ENCODE data around the gene ZNF664.

The ZNF664 gene

GRCh38 chr12:123961585-123962345 is 11.2 kb upstream of the ZNF664 start:
- H3K4me3 ChIP-seq (ENCODE audit: low read length), result no peak overlapping the region
- H3K36me3 ChIP-seq (replicated peaks; ENCODE audit: low read depth, low read length), result no peaks in the 10 kb centered on the region
- no peak overlapping the region for H2AFZ ChIP-seq (ENCODE audit: low read depth, low read length)
- no peak overlapping the region for H3K27ac ChIP-seq (ENCODE audit: low read length)
- TF ChIP-seq EZH2phosphoT487 (IDR thresholded peaks at IDR 0.05; ENCODE audit: low read depth) (no peak), CTCF (IDR thresholded peaks at IDR 0.05; ENCODE audit: low read depth, low read length) (no peak)
- H3K4me2 ChIP-seq (ENCODE audit: low read length), result no peak overlapping the region
- H3K9me3 ChIP-seq (ENCODE audit: insufficient read depth, low read length), result no peaks in the 10 kb centered on the region
- H3K9ac ChIP-seq (ENCODE audit: low read length), result no peak overlapping the region
- H3K79me2 ChIP-seq (ENCODE audit: low read length), result no peaks in the 10 kb centered on the region
- no peaks in the 10 kb centered on the region for H3K27me3 ChIP-seq (ENCODE audit: low read depth, low read length)
- H4K20me1 ChIP-seq (ENCODE audit: insufficient read depth, low read length), result no peaks in the 10 kb centered on the region
- no peaks in the 10 kb centered on the region for H3K4me1 ChIP-seq (ENCODE audit: low read length)

- H3K79me2 ChIP-seq (ENCODE audit: low read length), result no peaks in the 10 kb centered on the region
- TF ChIP-seq EZH2phosphoT487 (IDR thresholded peaks at IDR 0.05; ENCODE audit: low read depth) (no peak), CTCF (IDR thresholded peaks at IDR 0.05; ENCODE audit: low read depth, low read length) (no peak)
- no peaks in the 10 kb centered on the region for H3K36me3 ChIP-seq (replicated peaks; ENCODE audit: low read depth, low read length)
- no peaks in the 10 kb centered on the region for H3K9me3 ChIP-seq (ENCODE audit: insufficient read depth, low read length)
- no peak overlapping the region for H3K27ac ChIP-seq (ENCODE audit: low read length)
- H3K9ac ChIP-seq (ENCODE audit: low read length), result no peak overlapping the region
- no peak overlapping the region for H3K4me2 ChIP-seq (ENCODE audit: low read length)
- H3K4me3 ChIP-seq (ENCODE audit: low read length), result no peak overlapping the region
- H3K4me1 ChIP-seq (ENCODE audit: low read length), result no peaks in the 10 kb centered on the region
- H4K20me1 ChIP-seq (ENCODE audit: insufficient read depth, low read length), result no peaks in the 10 kb centered on the region
- H3K27me3 ChIP-seq (ENCODE audit: low read depth, low read length), result no peaks in the 10 kb centered on the region
- no peak overlapping the region for H2AFZ ChIP-seq (ENCODE audit: low read depth, low read length)
Measured at GRCh38 chr12:123962513-123962912, 10.5 kb upstream of the ZNF664 start.

GRCh38 chr12:123963821-123964220 is 9.2 kb upstream of the ZNF664 start:
- Histone ChIP-seq H3K79me2 (ENCODE audit: low read length) (no peaks in the 10 kb centered on the region), H3K27me3 (ENCODE audit: low read depth, low read length) (no peaks in the 10 kb centered on the region)
- TF ChIP-seq EZH2phosphoT487 (IDR thresholded peaks at IDR 0.05; ENCODE audit: low read depth), result no peak
- no peak for TF ChIP-seq CTCF (IDR thresholded peaks at IDR 0.05; ENCODE audit: low read depth, low read length)

GRCh38 chr12:123965382-123965781 is 7.6 kb upstream of the ZNF664 start:
- Histone ChIP-seq H3K27me3 (ENCODE audit: low read depth, low read length) (no peaks in the 10 kb centered on the region), H3K4me2 (ENCODE audit: low read length) (no peak overlapping the region), H4K20me1 (ENCODE audit: insufficient read depth, low read length) (no peaks in the 10 kb centered on the region), H3K9ac (ENCODE audit: low read length) (no peak overlapping the region), H3K4me1 (ENCODE audit: low read length) (no peaks in the 10 kb centered on the region), H3K9me3 (ENCODE audit: insufficient read depth, low read length) (no peaks in the 10 kb centered on the region), H3K27ac (ENCODE audit: low read length) (no peak overlapping the region), H3K79me2 (ENCODE audit: low read length) (no peaks in the 10 kb centered on the region), H2AFZ (ENCODE audit: low read depth, low read length) (no peak overlapping the region), H3K36me3 (replicated peaks; ENCODE audit: low read depth, low read length) (no peaks in the 10 kb centered on the region), H3K4me3 (ENCODE audit: low read length) (no peak overlapping the region)
- TF ChIP-seq EZH2phosphoT487 (IDR thresholded peaks at IDR 0.05; ENCODE audit: low read depth), result no peak
- no peak for TF ChIP-seq CTCF (IDR thresholded peaks at IDR 0.05; ENCODE audit: low read depth, low read length)

More at GRCh38 chr12:123963821-123964220, 9.2 kb upstream of the ZNF664 start:
- no peak overlapping the region for H3K27ac ChIP-seq (ENCODE audit: low read length)
- H3K4me3 ChIP-seq (ENCODE audit: low read length), result no peak overlapping the region
- H2AFZ ChIP-seq (ENCODE audit: low read depth, low read length), result no peak overlapping the region
- H3K9me3 ChIP-seq (ENCODE audit: insufficient read depth, low read length), result no peaks in the 10 kb centered on the region
- H4K20me1 ChIP-seq (ENCODE audit: insufficient read depth, low read length), result no peaks in the 10 kb centered on the region
- no peak overlapping the region for H3K9ac ChIP-seq (ENCODE audit: low read length)
- H3K4me1 ChIP-seq (ENCODE audit: low read length), result no peaks in the 10 kb centered on the region
- no peaks in the 10 kb centered on the region for H3K36me3 ChIP-seq (replicated peaks; ENCODE audit: low read depth, low read length)
- no peak overlapping the region for H3K4me2 ChIP-seq (ENCODE audit: low read length)
